Measurements from ENCODE around the gene RABL6.

DNA sequence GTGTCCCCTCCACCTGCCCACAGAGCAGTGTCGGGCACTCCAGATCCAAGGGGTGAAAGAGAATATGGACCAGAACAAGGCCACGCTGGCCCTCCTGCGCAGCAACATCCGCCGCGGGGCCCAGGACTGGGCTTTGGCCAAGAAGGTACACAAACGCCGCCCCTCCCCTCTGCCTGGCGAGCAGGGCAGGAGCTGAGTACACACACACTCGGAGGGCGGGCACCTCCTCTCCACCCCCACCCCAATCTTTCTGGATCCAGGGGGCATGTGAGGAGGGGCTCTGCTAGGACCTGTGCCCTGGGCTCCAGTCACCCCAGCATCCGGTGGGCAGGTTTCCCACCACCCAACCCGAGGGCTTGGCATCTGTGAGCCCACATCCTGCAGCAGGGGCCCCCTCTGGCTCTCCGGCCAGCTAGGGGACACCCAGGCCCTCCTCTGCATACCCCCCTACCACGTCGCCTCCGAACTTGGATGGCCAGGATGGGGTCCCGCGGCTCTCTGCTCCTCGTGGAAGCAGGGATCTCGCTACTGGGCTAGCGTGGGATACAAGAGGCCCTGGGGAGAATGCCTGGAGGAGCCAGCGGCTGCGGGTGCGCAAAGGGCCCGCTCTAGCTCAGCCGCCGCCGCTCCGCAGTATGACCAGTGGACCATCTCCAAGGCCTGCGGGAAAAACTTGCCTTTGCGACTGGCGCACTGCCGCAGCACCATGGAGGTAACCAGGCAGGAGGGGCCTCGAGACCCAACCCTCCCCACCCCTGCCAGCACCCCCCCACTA is 8.5 kb upstream of the RABL6 start:
- TF ChIP-seq, protein P1, sequence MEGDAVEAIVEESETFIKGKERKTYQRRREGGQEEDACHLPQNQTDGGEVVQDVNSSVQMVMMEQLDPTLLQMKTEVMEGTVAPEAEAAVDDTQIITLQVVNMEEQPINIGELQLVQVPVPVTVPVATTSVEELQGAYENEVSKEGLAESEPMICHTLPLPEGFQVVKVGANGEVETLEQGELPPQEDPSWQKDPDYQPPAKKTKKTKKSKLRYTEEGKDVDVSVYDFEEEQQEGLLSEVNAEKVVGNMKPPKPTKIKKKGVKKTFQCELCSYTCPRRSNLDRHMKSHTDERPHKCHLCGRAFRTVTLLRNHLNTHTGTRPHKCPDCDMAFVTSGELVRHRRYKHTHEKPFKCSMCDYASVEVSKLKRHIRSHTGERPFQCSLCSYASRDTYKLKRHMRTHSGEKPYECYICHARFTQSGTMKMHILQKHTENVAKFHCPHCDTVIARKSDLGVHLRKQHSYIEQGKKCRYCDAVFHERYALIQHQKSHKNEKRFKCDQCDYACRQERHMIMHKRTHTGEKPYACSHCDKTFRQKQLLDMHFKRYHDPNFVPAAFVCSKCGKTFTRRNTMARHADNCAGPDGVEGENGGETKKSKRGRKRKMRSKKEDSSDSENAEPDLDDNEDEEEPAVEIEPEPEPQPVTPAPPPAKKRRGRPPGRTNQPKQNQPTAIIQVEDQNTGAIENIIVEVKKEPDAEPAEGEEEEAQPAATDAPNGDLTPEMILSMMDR (IDR thresholded peaks at IDR 0.05): no peak
- no peak for TF ChIP-seq EZH2 (IDR thresholded peaks at IDR 0.05)

All from neural progenitor cell (in vitro differentiated cells).